ENCODE data around the gene ALCAM.

DNA sequence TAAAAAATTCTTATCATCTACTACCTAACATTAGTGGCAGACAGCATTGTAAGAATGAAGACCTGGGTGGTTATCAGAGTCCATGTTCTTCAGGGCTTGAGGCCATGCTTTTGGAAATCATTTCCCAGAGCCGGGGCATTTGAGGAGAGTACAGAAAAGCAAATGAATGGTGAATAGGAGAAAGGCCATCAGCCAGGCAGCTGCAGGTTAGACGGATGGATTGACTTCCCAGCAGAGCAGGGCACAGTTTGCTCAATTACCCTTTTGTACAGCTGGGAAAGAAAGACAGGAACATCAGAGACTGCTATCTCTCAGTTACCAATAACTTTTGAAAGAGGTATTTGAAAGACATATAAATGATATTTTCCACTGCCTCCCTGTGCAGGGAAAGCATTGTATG lies 135.6 kb downstream of the ALCAM start:
- TF ChIP-seq TEAD4 (IDR thresholded peaks at IDR 0.05; ENCODE audit: borderline replicate concordance, insufficient read depth) = no peak
- no peak for TF ChIP-seq CTCF (IDR thresholded peaks at IDR 0.05)
- no peak for TF ChIP-seq POLR2AphosphoS5 (IDR thresholded peaks at IDR 0.05; ENCODE audit: low read depth, low read length)
- no peak for TF ChIP-seq YY1 (IDR thresholded peaks at IDR 0.05; ENCODE audit: low read depth)
- no peak for TF ChIP-seq EP300 (IDR thresholded peaks at IDR 0.05; ENCODE audit: borderline replicate concordance in 1 of 2, low read depth in 1 of 2, low read length in 1 of 2)
- no peak for TF ChIP-seq RFX5 (IDR thresholded peaks at IDR 0.05; ENCODE audit: low read length)
- TF ChIP-seq, protein P1, sequence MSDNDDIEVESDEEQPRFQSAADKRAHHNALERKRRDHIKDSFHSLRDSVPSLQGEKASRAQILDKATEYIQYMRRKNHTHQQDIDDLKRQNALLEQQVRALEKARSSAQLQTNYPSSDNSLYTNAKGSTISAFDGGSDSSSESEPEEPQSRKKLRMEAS (IDR thresholded peaks at IDR 0.05; ENCODE audit: low read depth) = no peak
- TF ChIP-seq USF1 (IDR thresholded peaks at IDR 0.05; ENCODE audit: borderline replicate concordance, low read depth) = no peak
- TF ChIP-seq TAF1 (IDR thresholded peaks at IDR 0.05; ENCODE audit: borderline replicate concordance, low read depth, low read length) = no peak
- no peak for TF ChIP-seq GABPA (IDR thresholded peaks at IDR 0.05; ENCODE audit: low read depth)
- no peak for TF ChIP-seq REST (IDR thresholded peaks at IDR 0.05; ENCODE audit: low read depth, low read length)
- TF ChIP-seq NRF1 (IDR thresholded peaks at IDR 0.05; ENCODE audit: low read depth, low read length) = no peak
- no peak for TF ChIP-seq USF2 (IDR thresholded peaks at IDR 0.05; ENCODE audit: borderline replicate concordance, low read depth, low read length)

Data from SK-N-SH (cell line).